ENCODE measurements around the gene TMPRSS9. TPM values are rescaled to one million over a fixed set of nuclear protein-coding genes. Genes with fewer than 3 reads are reported as not detected.

TMPRSS9 gene
- total RNA-seq, 1 experiment from 2014 or later: not detected

GRCh38 chr19:2333807-2334211 lies 26.3 kb upstream of the TMPRSS9 start:
- Histone ChIP-seq H3K9me3 (ENCODE audit: low read depth, low read length, poor library complexity, severe bottlenecking) (no peaks in the 10 kb centered on the region), H3K4me1 (ENCODE audit: insufficient read depth, low read length, poor library complexity, severe bottlenecking) (peaks cover 21% of the 10 kb centered on the region), H3K4me3 (ENCODE audit: low read depth, low read length, poor library complexity, severe bottlenecking) (no peak overlapping the region), H3K36me3 (ENCODE audit: insufficient read depth, low read length, poor library complexity, severe bottlenecking) (no peaks in the 10 kb centered on the region), H3K27me3 (replicated peaks; ENCODE audit: insufficient read depth, low read depth, low read length, poor library complexity) (no peaks in the 10 kb centered on the region), H3K27ac (ENCODE audit: low read depth, low read length, poor library complexity, severe bottlenecking) (no peak overlapping the region)
- no TSS peak for BruUV-seq (replicated peaks)
- TF ChIP-seq CTCF (conservative IDR thresholded peaks at IDR 0.05; ENCODE audit: low read depth, low read length) (no peak), EZH2 (IDR thresholded peaks at IDR 0.05; ENCODE audit: borderline replicate concordance, low read depth, low read length, poor library complexity, severe bottlenecking) (no peak)
- intact Hi-C loops (cut with micrococcal nuclease; ENCODE audit: unreplicated experiment): no loop called here
- no peak for DNase-seq (ENCODE audit: low spot score)
- CTCF ChIA-PET: no interaction called here
- POLR2A ChIA-PET (ENCODE audit: low non-redundant PET): no interaction called here

GRCh38 chr19:2334426-2334825 lies 25.6 kb upstream of the TMPRSS9 start:
- TF ChIP-seq CTCF (conservative IDR thresholded peaks at IDR 0.05; ENCODE audit: low read depth, low read length): no peak
- no peak for TF ChIP-seq EZH2 (IDR thresholded peaks at IDR 0.05; ENCODE audit: borderline replicate concordance, low read depth, low read length, poor library complexity, severe bottlenecking)
- Histone ChIP-seq H3K4me3 (ENCODE audit: low read depth, low read length, poor library complexity, severe bottlenecking) (no peak overlapping the region), H3K36me3 (ENCODE audit: insufficient read depth, low read length, poor library complexity, severe bottlenecking) (no peaks in the 10 kb centered on the region), H3K27ac (ENCODE audit: low read depth, low read length, poor library complexity, severe bottlenecking) (no peak overlapping the region), H3K27me3 (replicated peaks; ENCODE audit: insufficient read depth, low read depth, low read length, poor library complexity) (no peaks in the 10 kb centered on the region), H3K4me1 (ENCODE audit: insufficient read depth, low read length, poor library complexity, severe bottlenecking) (peaks cover 21% of the 10 kb centered on the region), H3K9me3 (ENCODE audit: low read depth, low read length, poor library complexity, severe bottlenecking) (no peaks in the 10 kb centered on the region)
- intact Hi-C loops (cut with micrococcal nuclease; ENCODE audit: unreplicated experiment): no loop called here
- no peak for DNase-seq (ENCODE audit: low spot score)
- CTCF ChIA-PET: no interaction called here
- no TSS peak for BruUV-seq (replicated peaks)
- POLR2A ChIA-PET (ENCODE audit: low non-redundant PET): no interaction called here

- no TSS peak for BruUV-seq (replicated peaks)
- Histone ChIP-seq H3K4me1 (ENCODE audit: insufficient read depth, low read length, poor library complexity, severe bottlenecking) (peaks cover 16% of the 10 kb centered on the region), H3K4me3 (ENCODE audit: low read depth, low read length, poor library complexity, severe bottlenecking) (no peak overlapping the region), H3K27me3 (replicated peaks; ENCODE audit: insufficient read depth, low read depth, low read length, poor library complexity) (no peaks in the 10 kb centered on the region), H3K9me3 (ENCODE audit: low read depth, low read length, poor library complexity, severe bottlenecking) (no peaks in the 10 kb centered on the region), H3K36me3 (ENCODE audit: insufficient read depth, low read length, poor library complexity, severe bottlenecking) (no peaks in the 10 kb centered on the region), H3K27ac (ENCODE audit: low read depth, low read length, poor library complexity, severe bottlenecking) (no peak overlapping the region)
- TF ChIP-seq CTCF (conservative IDR thresholded peaks at IDR 0.05; ENCODE audit: low read depth, low read length) (no peak), EZH2 (IDR thresholded peaks at IDR 0.05; ENCODE audit: borderline replicate concordance, low read depth, low read length, poor library complexity, severe bottlenecking) (no peak)
- no peak for DNase-seq (ENCODE audit: low spot score)
- POLR2A ChIA-PET (ENCODE audit: low non-redundant PET): no interaction called here
- CTCF ChIA-PET: no interaction called here
- intact Hi-C loops (cut with micrococcal nuclease; ENCODE audit: unreplicated experiment): no loop called here
Observed at GRCh38 chr19:2334986-2335846, 24.8 kb upstream of the TMPRSS9 start.
